Measurements from ENCODE around the gene BMP8B. TPM values are rescaled to one million over a fixed set of nuclear protein-coding genes. Genes with fewer than 3 reads are reported as not detected.

The BMP8B gene
- total and polyA plus RNA-seq, 11 donors = 0.08 to 0.68 (median 0.49) TPM

GRCh38 chr1:39717809-39718208 is 70.9 kb downstream of the BMP8B start:
- H3K27ac ChIP-seq = no peak overlapping the region
- H3K4me3 ChIP-seq = no peak overlapping the region
- DNase-seq (no peak), ATAC-seq (no peak)
- no peaks in the 10 kb centered on the region for H3K9me3 ChIP-seq
- TF ChIP-seq POLR2A (IDR thresholded peaks at IDR 0.05) (no peak), CTCF (IDR thresholded peaks at IDR 0.05) (no peak)
- peaks cover 0 to 30% (median 11%) of the 10 kb centered on the region in 9 donors for H3K27me3 ChIP-seq
- 44 to 54% (median 47%) methylated on average over 6 of the region's 6 CpGs for WGBS, 4 donors
- H3K36me3 ChIP-seq = no peaks in the 10 kb centered on the region
- intact Hi-C loops (cut with DNase I) = loop anchor here in 5 of 10 donors (2.0 to 10.0 kb wide), 5 partner anchors 46 to 111 kb away; partner anchors contain the start of gene NT5C1A (in 2 of the 5)
- H3K4me1 ChIP-seq = peaks cover 0 to 5% (median 0%) of the 10 kb centered on the region in 12 donors

- no peak for DNase-seq
- WGBS, 4 donors = 90 to 98% (median 91%) methylated on average over 5 of the region's 5 CpGs
Measured at GRCh38 chr1:39713557-39713956, 75.1 kb downstream of the BMP8B start.

GRCh38 chr1:39711966-39712340 is 76.7 kb downstream of the BMP8B start:
- TF ChIP-seq CTCF (IDR thresholded peaks at IDR 0.05) (no peak), POLR2A (IDR thresholded peaks at IDR 0.05) (no peak)
- ATAC-seq (no peak), DNase-seq (no peak)
- no peak overlapping the region for H3K4me3 ChIP-seq
- intact Hi-C loops (cut with DNase I) = loop anchor here in 3 of 10 donors (5.0 to 10.0 kb wide), 3 partner anchors 35 to 57 kb away; no protein-coding TSS in a partner anchor
- peaks cover 0 to 19% (median 2%) of the 10 kb centered on the region in 9 donors for H3K27me3 ChIP-seq
- no peak overlapping the region for H3K27ac ChIP-seq
- no peaks in the 10 kb centered on the region for H3K9me3 ChIP-seq
- WGBS, 4 donors = 72 to 81% (median 79%) methylated on average over 6 of the region's 6 CpGs
- no peaks in the 10 kb centered on the region for H3K4me1 ChIP-seq
- H3K36me3 ChIP-seq = no peaks in the 10 kb centered on the region

More at GRCh38 chr1:39713557-39713956, 75.1 kb downstream of the BMP8B start:
- no peak for ATAC-seq
- Histone ChIP-seq H3K27me3 (peaks cover 0 to 30% (median 11%) of the 10 kb centered on the region in 9 donors), H3K4me1 (no peaks in the 10 kb centered on the region), H3K27ac (no peak overlapping the region), H3K9me3 (no peaks in the 10 kb centered on the region), H3K36me3 (no peaks in the 10 kb centered on the region), H3K4me3 (no peak overlapping the region)
- intact Hi-C loops (cut with DNase I) = loop anchor here in 3 of 10 donors (5.0 to 10.0 kb wide), 3 partner anchors 36 to 59 kb away; no protein-coding TSS in a partner anchor
- no peak for TF ChIP-seq CTCF (IDR thresholded peaks at IDR 0.05)

GRCh38 chr1:39711104-39711965 is 77.3 kb downstream of the BMP8B start:
- Histone ChIP-seq H3K36me3 (no peaks in the 10 kb centered on the region), H3K27ac (no peak overlapping the region), H3K4me1 (no peaks in the 10 kb centered on the region), H3K9me3 (no peaks in the 10 kb centered on the region), H3K27me3 (peaks cover 0 to 13% (median 0%) of the 10 kb centered on the region in 9 donors), H3K4me3 (no peak overlapping the region)
- ATAC-seq (no peak), DNase-seq (no peak)
- intact Hi-C loops (cut with DNase I) = loop anchor here in 3 of 10 donors (5.0 to 10.0 kb wide), 3 partner anchors 34 to 57 kb away; no protein-coding TSS in a partner anchor
- WGBS, 4 donors = 58 to 71% (median 67%) methylated on average over 12 of the region's 12 CpGs
- no peak for TF ChIP-seq CTCF (IDR thresholded peaks at IDR 0.05)

Measured in heart left ventricle (tissue), 16 donors.